DMS114 treated with DMSO at 0.1 percent for 48 hours (cell line): ENCODE results near the gene CHERP.
"Not testable (repeated sequence)": the region's sequence is repeated elsewhere in the genome, so short reads cannot be mapped to it uniquely, and the experiment has no call there.

Experiments
- DNase-seq: peaks from one replicate; lab custom pipeline; 2025; ENCODE audit not compliant: unreplicated experiment; lab: John Stamatoyannopoulos, UW

CHERP gene

DNA sequence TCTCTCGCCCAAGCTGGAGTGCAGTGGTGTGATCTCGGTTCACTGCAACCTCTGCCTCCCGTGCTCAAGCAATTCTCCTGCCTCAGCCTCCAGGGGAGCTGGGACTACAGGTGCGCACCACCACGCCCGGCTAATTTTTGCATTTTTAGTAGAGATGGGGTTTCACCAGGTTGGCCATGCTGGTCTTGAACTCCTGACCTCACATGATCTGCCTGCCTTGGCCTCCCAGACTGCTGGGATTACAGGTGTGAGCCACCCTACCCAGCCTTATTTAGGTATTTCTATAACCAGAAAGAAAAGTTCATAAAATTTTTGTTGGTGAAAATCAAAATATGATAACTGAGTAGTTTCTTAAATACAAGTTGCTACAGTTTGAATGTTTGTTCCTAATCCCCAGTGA lies 1.5 kb upstream of the CHERP start:
- not testable (repeated sequence) for DNase-seq

- no peak for DNase-seq
Observed at GRCh38 chr19:16542910-16543472, 754 bp upstream of the CHERP start.

- DNase-seq, result no peak
Observed at GRCh38 chr19:16541526-16542044, 652 bp downstream of the CHERP start.

- DNase-seq, result no peak
Observed at GRCh38 chr19:16540948-16541347, 1.3 kb downstream of the CHERP start.

DNA sequence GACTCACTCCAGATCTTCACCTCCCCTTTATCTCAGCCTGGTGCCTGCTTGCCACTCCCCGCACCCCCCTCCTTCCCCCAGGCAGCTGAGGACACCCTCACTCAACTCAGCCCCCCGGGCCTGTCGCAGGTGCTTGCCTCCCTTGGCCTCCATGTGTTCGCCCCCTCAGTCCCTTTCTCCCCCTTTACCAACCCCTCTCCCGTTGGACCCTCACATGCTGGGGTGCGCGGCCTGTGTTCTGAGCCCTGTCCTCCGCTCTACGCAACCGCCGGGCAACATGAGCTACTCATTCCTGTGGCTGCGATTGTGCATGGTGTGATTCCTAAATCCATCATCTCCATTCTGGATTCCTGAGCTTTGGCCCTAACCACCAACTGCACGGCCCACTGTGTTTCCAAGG lies 5.1 kb downstream of the CHERP start:
- DNase-seq, result no peak

DNA sequence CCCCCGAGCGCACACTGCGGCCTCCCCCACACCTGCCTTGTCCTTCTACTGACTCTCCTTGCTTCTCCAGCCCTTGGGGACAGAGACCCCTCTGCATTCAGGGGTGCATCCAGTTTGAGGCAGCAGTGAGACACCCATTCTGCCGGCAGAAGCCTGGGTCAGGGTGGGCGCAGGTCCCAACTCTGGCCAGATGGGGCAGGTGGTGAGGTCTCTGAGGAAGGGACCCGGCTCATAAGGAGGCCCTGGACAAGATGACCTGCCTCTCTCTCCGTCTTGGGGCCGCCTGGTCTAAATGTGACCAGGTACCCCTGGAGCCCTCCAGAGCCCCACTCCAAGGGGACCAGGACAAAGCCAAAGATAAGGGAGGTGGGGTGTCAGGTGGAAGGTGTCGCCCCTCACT lies 6.1 kb downstream of the CHERP start:
- no peak for DNase-seq

- no peak for DNase-seq
Observed at GRCh38 chr19:16535381-16535780, 6.9 kb downstream of the CHERP start.

DNA sequence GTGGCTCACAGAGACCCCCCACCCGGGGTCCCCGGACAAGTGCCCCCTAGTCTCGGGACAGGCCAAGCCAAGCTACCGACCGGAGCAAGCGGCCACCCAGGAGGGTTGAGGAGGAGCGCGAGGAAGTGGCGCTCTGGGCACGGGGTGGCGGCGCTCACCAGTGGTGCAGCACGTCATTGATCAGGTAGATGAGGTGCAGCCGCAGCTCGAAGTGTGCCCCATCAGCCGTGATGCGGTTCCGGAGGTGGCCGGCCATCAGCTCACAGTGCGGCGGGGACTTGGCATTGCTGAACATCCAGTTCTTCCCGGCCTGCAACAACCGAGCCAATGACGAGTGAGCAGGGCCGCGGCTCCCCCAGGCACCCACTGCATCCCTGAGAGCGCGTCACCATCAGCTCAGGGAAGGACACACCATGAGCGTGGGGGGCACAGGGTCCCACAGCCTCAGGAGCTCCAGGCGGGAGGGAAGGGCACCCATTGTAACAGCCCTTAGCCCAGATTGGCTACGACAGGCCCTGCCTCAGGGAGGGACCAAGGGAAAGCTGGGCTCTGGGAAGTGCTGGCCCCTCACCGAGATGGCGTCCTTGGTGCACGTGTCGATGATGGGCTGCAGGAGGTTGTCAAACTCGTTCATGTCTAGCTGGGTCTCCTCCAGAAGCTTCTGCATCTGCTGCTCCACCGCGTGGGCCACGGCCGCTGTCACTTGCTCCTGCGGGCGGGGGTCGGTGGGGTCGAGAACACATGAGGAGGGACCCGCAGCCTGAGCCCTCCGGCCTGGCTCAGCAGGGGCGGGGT lies 9.6 kb downstream of the CHERP start:
- no peak for DNase-seq

GRCh38 chr19:16531380-16531669 lies 10.9 kb downstream of the CHERP start:
- DNase-seq, result no peak

GRCh38 chr19:16530540-16531379 lies 11.5 kb downstream of the CHERP start:
- DNase-seq, result no peak

- no peak for DNase-seq
Observed at GRCh38 chr19:16529466-16530144, 12.6 kb downstream of the CHERP start.

DNA sequence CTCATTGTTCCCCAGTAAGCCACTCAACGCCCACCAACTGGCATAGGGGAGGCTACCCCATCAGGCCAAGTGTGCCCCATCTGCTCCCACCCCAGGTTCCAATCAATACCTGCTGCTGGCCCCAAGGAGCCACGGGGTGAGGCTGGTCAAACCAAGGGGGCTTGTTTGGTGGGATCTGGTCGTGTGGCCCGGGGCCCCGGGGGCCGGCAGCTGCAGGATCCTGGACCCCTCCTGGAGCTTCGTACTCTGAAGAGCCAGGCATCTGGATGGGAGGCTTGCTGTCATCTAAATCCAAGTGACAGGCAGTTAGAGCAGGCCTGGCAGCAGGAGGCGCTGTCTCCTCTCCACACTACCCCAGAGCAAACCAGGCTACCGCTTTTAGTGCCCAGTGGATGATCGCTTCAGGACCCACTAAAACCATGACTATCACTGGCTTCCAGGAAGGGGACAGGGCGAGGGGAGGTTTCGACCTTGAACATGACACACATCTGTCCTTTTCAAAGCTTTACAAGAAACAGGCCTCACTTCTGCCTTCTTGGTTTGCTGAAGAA lies 14.2 kb downstream of the CHERP start:
- no peak for DNase-seq

GRCh38 chr19:16527334-16527935 lies 14.8 kb downstream of the CHERP start:
- no peak for DNase-seq

DNA sequence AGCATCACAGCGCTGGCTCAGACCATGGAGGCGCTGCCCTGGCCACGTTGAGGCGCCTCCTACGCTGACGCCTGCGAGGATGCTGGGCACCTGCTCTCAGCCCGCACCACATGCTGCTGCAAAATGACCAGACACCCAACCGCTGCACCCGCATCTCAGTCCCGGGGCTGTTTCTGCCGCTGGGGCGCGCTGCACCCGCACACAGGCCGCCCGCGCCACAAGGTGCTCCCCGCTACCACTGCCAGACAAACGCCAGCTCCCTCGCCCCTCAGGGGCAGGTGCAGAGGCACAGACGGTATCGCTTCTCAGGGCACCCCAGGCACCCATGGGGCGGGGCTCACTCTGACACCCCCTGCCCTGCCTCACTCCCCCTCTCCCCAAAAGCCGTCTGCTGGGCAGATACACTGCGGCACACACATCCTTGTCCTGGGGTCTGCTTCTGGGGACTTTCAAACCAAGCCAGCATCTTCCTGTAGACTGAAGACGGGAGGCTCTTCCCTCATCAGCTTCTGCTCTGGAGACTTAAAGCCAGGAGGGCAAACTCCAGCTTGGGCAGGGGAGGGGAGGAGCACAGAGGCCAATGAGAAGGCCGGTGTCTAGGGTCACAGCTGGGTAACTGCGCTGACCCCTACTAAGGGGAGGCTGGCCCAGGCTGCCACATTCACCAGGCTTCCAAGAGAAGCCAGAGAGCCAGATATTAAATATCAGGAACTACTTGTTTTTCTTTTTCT lies 16.3 kb downstream of the CHERP start:
- DNase-seq, result no peak

DNA sequence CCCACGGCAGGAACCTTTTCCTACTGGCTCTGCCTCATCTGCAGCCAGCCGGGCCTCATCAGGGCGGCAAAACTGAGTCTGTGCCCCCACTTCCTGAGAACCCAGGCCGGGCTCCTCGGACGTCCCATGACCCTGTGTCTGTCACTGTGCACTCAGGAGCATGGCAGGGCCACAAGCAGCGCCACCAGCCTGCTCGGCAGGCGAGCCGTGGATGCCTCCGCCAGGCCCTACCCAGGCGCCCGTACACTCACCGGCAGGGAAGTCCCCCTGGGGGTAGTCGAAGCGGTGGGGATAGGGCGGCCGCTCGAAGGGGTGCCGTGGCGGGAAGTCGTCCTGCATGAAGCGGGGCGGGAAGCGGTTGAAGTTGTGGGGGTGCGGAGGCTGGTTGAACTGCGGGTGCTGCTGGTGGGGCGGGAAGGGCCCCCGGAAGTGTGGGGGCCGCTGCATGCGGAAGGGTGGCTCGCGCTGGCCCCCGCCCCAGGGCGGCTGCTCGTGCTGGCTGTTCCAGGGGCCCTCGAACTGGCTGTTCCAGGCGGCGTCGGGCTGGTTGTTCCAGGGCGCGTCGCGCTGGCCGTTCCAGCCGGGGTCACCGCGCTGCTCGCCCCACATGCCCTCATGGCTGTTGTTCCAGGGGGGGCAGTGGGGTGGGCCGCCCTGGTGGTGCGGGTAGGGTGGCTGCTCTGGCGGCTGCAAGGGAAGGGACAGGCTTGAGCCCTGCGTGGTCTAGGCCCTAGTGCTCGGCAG lies 17.1 kb downstream of the CHERP start:
- no peak for DNase-seq

DNA sequence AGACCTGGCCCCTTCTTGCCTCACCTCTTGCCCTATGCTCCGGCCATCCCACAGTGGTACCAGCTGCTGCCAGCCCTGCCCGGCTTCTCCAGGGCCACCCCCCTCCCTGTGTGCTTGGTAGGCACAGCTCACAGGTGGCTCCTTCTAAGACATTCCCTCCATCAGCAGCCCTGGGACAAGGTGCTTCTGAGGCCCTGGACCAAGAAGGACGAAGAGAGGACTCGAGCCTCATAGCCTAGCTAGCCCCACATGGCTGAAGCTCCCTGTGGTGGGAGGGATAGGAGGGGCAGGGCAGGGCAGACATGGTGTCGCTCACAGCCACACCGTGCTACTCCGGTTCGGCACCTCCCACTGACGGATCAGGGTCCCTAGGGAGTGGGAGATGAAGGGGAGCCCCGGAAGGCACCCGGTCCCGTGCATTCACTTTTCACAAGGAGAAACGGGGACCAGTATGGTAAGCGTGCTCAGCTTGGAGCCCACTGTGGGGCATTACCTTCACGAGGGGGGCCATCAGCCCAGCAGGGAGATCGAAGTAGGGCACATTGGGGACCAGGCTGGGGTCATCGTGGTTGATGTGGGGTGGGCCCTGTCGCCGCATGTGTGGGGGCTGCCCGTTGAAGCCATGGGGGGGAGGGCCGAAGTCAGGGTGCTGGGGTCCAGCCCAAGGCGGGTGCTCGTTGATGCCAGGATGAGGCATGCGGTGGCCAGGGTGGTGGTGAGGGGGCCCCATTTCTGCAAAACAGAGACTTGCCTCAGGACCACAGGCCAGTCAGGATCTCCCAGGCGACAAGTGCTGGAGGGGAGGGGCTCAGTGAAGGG lies 19.5 kb downstream of the CHERP start:
- no peak for DNase-seq

DNA sequence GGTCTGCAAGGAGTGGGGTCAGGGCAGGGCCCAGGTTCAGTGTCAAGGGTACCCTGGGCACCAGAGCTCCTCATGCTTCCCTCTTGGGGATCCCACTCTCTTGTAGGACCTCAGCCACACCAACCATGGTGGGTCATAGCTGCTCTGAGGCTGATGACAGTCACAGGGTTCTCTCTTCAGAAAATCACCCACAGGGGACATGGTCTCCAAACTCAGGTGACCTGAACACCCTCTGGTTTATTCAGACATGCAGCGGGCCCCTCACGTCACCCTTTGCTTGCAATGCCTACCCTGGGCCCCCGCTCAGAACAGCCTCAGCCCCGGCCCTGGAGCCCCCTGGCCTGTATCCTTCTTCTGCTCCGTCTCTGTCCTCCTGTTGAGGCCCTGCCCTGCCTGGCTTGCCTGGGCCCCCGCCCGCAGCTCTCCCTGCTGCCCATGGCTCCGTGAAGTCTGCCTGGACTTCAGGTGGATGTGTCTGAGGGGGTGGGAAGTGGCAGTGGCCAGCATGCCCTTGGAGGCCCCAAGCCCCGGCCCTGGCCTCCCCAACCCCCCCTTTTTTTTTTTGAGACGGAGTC lies 20.4 kb downstream of the CHERP start:
- no peak for DNase-seq

DNA sequence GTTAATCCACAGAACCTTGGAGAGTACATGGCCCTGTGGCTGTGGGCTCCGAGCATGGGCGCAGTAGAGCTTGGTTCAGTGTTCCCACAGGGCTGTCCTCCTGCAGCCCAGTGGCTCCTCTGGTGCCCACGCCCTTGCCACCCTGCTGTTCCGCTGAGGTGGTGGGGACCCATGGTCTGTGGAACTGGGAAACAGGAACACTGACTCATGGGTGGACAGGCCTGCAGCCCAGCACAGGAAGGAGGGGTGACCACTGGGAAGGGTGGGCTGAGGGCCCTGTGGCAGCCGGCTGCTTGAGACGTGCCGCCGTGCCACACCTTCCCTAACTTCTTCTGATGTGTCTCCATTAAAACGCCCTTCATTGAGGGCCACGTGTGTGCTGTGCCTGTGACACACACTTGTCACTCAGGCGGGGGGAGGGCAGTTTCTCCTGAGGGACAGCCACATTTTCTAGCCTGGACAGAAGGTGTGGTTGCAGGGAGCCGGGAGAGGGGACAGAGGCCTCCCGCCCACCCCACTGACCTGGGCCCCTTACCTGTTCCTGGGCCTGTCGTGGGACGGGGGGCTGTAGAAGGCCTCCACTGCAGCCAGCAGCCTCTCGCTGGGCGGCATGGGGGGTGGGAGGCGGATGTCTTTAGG lies 21.1 kb downstream of the CHERP start:
- DNase-seq, result no peak
